Keratinocyte (primary cell): ENCODE measurements around the gene LRRC37A3.

Experiments
- EZH2 ChIP-seq: IDR thresholded peaks from one replicate; pipeline ENCODE4 v1.6.1; 2012; ENCODE audit warnings: inconsistent platforms, mild to moderate bottlenecking, low read length, moderate library complexity
- TF ChIP-seq, protein P1 (sequence below), 3 experiments: IDR thresholded peaks in 1 of 3; conservative IDR thresholded peaks in 1 of 3; optimal IDR thresholded peaks in 1 of 3; 2 replicates in 2 of 3; 3 replicates in 1 of 3; pipeline versions ENCODE3 to v1.5.1; 2011; ENCODE audit warnings: low read length in 3 of 3, mild to moderate bottlenecking in 3 of 3, moderate library complexity in 2 of 3, control low read depth in 1 of 3, inconsistent platforms in 1 of 3; ENCODE audit not compliant: insufficient read depth in 2 of 3; ENCODE audit errors: extremely low read depth in 1 of 3

DNA sequence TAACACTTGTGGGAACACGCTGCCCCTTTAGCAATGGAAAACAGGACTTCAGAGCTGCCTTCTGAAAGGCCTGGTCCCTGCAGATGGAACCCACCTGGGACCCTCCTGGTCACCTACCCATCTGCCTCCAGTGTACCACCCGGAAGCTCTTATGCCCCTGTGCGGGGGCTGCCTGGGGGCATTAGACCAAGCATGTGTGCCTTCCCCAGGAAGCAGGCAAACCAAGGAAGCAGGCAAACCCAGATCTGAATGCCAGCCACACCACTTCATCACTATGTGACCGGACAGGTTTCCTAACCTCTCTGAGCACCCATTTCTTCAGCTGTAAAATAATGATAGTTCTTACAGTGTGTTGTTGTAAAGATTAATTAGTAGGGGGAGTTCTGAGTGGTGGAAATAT lies 20.8 kb upstream of the LRRC37A3 start:
- TF ChIP-seq, protein P1, sequence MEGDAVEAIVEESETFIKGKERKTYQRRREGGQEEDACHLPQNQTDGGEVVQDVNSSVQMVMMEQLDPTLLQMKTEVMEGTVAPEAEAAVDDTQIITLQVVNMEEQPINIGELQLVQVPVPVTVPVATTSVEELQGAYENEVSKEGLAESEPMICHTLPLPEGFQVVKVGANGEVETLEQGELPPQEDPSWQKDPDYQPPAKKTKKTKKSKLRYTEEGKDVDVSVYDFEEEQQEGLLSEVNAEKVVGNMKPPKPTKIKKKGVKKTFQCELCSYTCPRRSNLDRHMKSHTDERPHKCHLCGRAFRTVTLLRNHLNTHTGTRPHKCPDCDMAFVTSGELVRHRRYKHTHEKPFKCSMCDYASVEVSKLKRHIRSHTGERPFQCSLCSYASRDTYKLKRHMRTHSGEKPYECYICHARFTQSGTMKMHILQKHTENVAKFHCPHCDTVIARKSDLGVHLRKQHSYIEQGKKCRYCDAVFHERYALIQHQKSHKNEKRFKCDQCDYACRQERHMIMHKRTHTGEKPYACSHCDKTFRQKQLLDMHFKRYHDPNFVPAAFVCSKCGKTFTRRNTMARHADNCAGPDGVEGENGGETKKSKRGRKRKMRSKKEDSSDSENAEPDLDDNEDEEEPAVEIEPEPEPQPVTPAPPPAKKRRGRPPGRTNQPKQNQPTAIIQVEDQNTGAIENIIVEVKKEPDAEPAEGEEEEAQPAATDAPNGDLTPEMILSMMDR (optimal IDR thresholded peaks at IDR 0.05 in 1 of 3, IDR thresholded peaks at IDR 0.05 in 1 of 3, conservative IDR thresholded peaks at IDR 0.05 in 1 of 3; ENCODE audit: extremely low read depth in 1 of 3, insufficient read depth in 2 of 3, low read length in 3 of 3): no peak
- TF ChIP-seq EZH2: no peak
